HepG2 (cell line): ENCODE results near the gene SLC12A5. TPM values are rescaled to one million over a fixed set of nuclear protein-coding genes. Genes with fewer than 3 reads are reported as not detected.

Experiments
- ARNT ChIP-seq: fragments of 450-650 bp; IDR thresholded peaks from 2 replicates; pipeline ENCODE4 v1.6.1; 2017
- BCL6 ChIP-seq: IDR thresholded peaks from 2 replicates; pipeline ENCODE4 v1.6.1; 2016; ENCODE audit warnings: missing genetic modification reagents, missing compliant biosample characterization
- FOXA3 ChIP-seq: IDR thresholded peaks from 2 replicates; pipeline ENCODE4 v1.6.1; 2016; ENCODE audit warnings: missing genetic modification reagents, missing compliant biosample characterization
- HNRNPK ChIP-seq: fragments of 200-400 bp; formaldehyde crosslinking; IDR thresholded peaks from 2 replicates; pipeline ENCODE4 v1.6.1; 2018; ENCODE audit warnings: low read length, low read depth, moderate library complexity, mild to moderate bottlenecking; ENCODE audit not compliant: poor library complexity, severe bottlenecking
- KDM6A ChIP-seq: IDR thresholded peaks from 2 replicates; pipeline ENCODE4 v1.6.1; 2016; ENCODE audit warnings: low read depth
- MZF1 ChIP-seq: sonication (generic); formaldehyde crosslinking; IDR thresholded peaks from 2 replicates; pipeline ENCODE4 v1.8.1; 2023; ENCODE audit warnings: mild to moderate bottlenecking, missing genetic modification reagents, borderline replicate concordance
- RFX5 ChIP-seq: IDR thresholded peaks from 2 replicates; pipeline ENCODE4 v1.6.1; 2011; ENCODE audit warnings: low read depth, low read length, improper control_type of control experiment
- SIN3B ChIP-seq: fragments of 150-350 bp; IDR thresholded peaks from 2 replicates; pipeline ENCODE4 v1.6.1; 2014; ENCODE audit warnings: low read length
- SP4 ChIP-seq: sonication (generic); formaldehyde crosslinking; IDR thresholded peaks from 2 replicates; pipeline ENCODE4 v1.8.1; 2023; ENCODE audit warnings: mild to moderate bottlenecking, missing genetic modification reagents
- ZFP62 ChIP-seq: sonication (generic); formaldehyde crosslinking; IDR thresholded peaks from 2 replicates; pipeline ENCODE4 v1.4.0; 2020; ENCODE audit warnings: missing genetic modification reagents
- ZNF331 ChIP-seq: sonication (generic); formaldehyde crosslinking; IDR thresholded peaks from 2 replicates; pipeline ENCODE4 v1.4.0; 2020; ENCODE audit warnings: missing genetic modification reagents
- ZNF350 ChIP-seq: sonication (generic); formaldehyde crosslinking; IDR thresholded peaks from 2 replicates; pipeline ENCODE4 v1.4.0; 2020; ENCODE audit warnings: mild to moderate bottlenecking, low read depth, missing genetic modification reagents, borderline replicate concordance
- ZNF451 ChIP-seq: sonication (generic); formaldehyde crosslinking; IDR thresholded peaks from 2 replicates; pipeline ENCODE4 v1.5.0; 2020; ENCODE audit warnings: mild to moderate bottlenecking, missing genetic modification reagents
- ZNF550 ChIP-seq: sonication (generic); formaldehyde crosslinking; IDR thresholded peaks from 2 replicates; pipeline ENCODE4 v1.4.0; 2020; ENCODE audit warnings: mild to moderate bottlenecking, missing genetic modification reagents, borderline replicate concordance
- ZNF7 ChIP-seq: IDR thresholded peaks from 2 replicates; pipeline ENCODE4 v1.6.1; 2016; ENCODE audit warnings: missing biosample characterization, missing genetic modification reagents
- ZSCAN20 ChIP-seq: sonication (generic); formaldehyde crosslinking; IDR thresholded peaks from 2 replicates; pipeline ENCODE4 v1.4.0; 2020; ENCODE audit warnings: missing genetic modification reagents, mild to moderate bottlenecking, borderline replicate concordance
- ZSCAN29 ChIP-seq: sonication (generic); formaldehyde crosslinking; conservative IDR thresholded peaks from 2 replicates; pipeline ENCODE4 v1.4.0; 2020; ENCODE audit warnings: mild to moderate bottlenecking, missing genetic modification reagents
- polyA plus RNA-seq, 8 experiments: library from polyadenylated mRNA; depleted of rRNA in 3 of 8; stranded (reverse) in 7 of 8; unstranded in 1 of 8; fragments of >200 nt; fragmentation: Illumina TruSeq in 4 of 8; extraction: Trizol in 4 of 8; gene quantifications; 2 replicates each; pipeline versions ENCODE4 v1.2.1 to v1.2.3, GENCODE V29; 2011 to 2016; ENCODE audit warnings: low read depth in 4 of 8, missing spikeins in 1 of 8, mixed read lengths in 1 of 8; ENCODE audit not compliant: insufficient read depth in 1 of 8
- total RNA-seq, 5 experiments: library from RNA; depleted of rRNA; stranded (reverse); fragments of >200 nt; fragmentation: Illumina TruSeq; extraction: Trizol; gene quantifications; 2 replicates each; pipeline ENCODE4 v1.2.3, GENCODE V29; 2016; ENCODE audit warnings: low read depth in 1 of 5
- TF ChIP-seq, protein P1 (sequence below): sonication (generic); formaldehyde crosslinking; IDR thresholded peaks from 2 replicates; pipeline ENCODE4 v1.9.0; 2022; ENCODE audit warnings: missing genetic modification reagents, mild to moderate bottlenecking, borderline replicate concordance
- TF ChIP-seq, protein P2 (sequence below): sonication (generic); formaldehyde crosslinking; IDR thresholded peaks from 2 replicates; pipeline ENCODE4 v1.5.0; 2020; ENCODE audit warnings: missing genetic modification reagents
- TF ChIP-seq, protein P3 (sequence below): sonication (generic); formaldehyde crosslinking; IDR thresholded peaks from 2 replicates; pipeline ENCODE4 v1.4.0; 2020; ENCODE audit warnings: missing genetic modification reagents
- TF ChIP-seq, protein P4 (sequence below): sonication (generic); formaldehyde crosslinking; IDR thresholded peaks from 2 replicates; pipeline ENCODE4 v1.4.0; 2020; ENCODE audit warnings: missing genetic modification reagents; ENCODE audit errors: not compliant biosample characterization
- TF ChIP-seq, protein P5 (sequence below): sonication (generic); formaldehyde crosslinking; IDR thresholded peaks from 2 replicates; pipeline ENCODE4 v1.5.1; 2020; ENCODE audit warnings: missing genetic modification reagents, mild to moderate bottlenecking, borderline replicate concordance

The SLC12A5 gene
- total and polyA plus RNA-seq, 2 of the 13 experiments (the other 11 are each of a cell fraction or from before 2014, with no cell fraction given) = 4.3 to 5.4 TPM

DNA sequence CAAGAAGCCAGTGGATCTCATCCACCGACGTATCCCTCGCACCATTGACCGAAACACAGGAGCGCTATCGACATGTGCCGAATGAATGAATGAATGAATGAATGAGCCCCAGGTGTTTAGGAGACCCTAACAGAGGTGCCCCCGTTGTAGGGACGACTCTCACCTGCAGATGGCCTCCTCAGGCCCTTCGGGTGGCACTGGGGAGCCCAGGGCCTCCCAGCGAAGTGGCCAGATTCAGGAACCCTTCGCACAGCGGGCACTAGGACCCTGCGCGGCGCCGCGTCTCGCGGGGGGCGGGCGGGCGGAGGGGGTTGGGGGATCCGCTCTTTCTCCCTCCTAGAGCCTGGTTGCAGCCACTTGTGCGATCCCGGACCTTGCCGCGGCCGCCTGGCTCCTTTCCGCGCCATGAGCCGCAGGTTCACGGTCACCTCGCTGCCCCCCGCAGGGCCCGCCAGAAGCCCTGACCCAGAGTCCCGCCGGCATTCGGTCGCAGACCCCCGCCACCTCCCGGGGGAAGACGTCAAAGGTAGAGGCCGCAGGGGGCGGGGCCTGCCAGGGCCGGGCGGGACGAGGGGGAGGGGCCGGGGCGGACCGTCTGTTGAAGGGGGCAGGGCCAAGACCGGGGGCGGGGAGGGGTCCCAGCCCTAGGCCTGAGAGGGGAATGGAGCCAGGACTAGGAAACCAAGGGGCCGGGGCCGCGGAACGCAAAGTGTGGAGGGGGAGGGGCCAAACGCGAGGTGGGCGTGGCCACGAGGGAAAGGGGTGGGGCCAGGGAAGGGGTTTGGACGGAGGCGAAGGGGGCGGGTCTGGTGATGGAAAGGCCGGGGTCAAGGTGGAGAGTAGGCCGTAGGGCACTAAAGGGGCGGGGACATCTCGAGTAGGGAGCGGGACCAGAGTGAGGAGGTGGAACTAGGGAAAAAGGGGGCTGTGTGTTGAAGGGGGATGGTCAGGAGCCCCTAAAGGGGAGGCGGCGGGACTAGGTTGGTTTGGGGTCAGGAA is 7.4 kb upstream of the SLC12A5 start (continued):
- TF ChIP-seq, protein P1, sequence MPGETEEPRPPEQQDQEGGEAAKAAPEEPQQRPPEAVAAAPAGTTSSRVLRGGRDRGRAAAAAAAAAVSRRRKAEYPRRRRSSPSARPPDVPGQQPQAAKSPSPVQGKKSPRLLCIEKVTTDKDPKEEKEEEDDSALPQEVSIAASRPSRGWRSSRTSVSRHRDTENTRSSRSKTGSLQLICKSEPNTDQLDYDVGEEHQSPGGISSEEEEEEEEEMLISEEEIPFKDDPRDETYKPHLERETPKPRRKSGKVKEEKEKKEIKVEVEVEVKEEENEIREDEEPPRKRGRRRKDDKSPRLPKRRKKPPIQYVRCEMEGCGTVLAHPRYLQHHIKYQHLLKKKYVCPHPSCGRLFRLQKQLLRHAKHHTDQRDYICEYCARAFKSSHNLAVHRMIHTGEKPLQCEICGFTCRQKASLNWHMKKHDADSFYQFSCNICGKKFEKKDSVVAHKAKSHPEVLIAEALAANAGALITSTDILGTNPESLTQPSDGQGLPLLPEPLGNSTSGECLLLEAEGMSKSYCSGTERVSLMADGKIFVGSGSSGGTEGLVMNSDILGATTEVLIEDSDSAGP (CRISPR knock-in tag) = peak; percentile 70; the same call in 1 of the 2 replicates
- TF ChIP-seq SP4 (peak; percentile 58; the same call in 1 of the 2 replicates), HNRNPK (peak; percentile 19), KDM6A (CRISPR knock-in tag) (no peak), ZNF451 (no peak), ZNF550 (CRISPR knock-in tag) (no peak), SIN3B (no peak), ZSCAN29 (CRISPR knock-in tag) (no peak), ZNF350 (CRISPR knock-in tag) (no peak), BCL6 (CRISPR knock-in tag) (no peak), FOXA3 (CRISPR knock-in tag) (no peak), ZSCAN20 (CRISPR knock-in tag) (no peak), MZF1 (no peak), ARNT (no peak), ZNF7 (CRISPR knock-in tag) (no peak), RFX5 (no peak), ZNF331 (no peak), ZFP62 (CRISPR knock-in tag) (no peak)
- TF ChIP-seq, protein P2, sequence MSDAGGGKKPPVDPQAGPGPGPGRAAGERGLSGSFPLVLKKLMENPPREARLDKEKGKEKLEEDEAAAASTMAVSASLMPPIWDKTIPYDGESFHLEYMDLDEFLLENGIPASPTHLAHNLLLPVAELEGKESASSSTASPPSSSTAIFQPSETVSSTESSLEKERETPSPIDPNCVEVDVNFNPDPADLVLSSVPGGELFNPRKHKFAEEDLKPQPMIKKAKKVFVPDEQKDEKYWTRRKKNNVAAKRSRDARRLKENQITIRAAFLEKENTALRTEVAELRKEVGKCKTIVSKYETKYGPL = no peak
- TF ChIP-seq, protein P3, sequence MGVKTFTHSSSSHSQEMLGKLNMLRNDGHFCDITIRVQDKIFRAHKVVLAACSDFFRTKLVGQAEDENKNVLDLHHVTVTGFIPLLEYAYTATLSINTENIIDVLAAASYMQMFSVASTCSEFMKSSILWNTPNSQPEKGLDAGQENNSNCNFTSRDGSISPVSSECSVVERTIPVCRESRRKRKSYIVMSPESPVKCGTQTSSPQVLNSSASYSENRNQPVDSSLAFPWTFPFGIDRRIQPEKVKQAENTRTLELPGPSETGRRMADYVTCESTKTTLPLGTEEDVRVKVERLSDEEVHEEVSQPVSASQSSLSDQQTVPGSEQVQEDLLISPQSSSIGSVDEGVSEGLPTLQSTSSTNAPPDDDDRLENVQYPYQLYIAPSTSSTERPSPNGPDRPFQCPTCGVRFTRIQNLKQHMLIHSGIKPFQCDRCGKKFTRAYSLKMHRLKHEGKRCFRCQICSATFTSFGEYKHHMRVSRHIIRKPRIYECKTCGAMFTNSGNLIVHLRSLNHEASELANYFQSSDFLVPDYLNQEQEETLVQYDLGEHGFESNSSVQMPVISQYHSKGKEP (CRISPR knock-in tag) = no peak
- TF ChIP-seq, protein P4, sequence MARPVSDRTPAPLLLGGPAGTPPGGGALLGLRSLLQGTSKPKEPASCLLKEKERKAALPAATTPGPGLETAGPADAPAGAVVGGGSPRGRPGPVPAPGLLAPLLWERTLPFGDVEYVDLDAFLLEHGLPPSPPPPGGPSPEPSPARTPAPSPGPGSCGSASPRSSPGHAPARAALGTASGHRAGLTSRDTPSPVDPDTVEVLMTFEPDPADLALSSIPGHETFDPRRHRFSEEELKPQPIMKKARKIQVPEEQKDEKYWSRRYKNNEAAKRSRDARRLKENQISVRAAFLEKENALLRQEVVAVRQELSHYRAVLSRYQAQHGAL (CRISPR knock-in tag) = no peak
- TF ChIP-seq, protein P5, sequence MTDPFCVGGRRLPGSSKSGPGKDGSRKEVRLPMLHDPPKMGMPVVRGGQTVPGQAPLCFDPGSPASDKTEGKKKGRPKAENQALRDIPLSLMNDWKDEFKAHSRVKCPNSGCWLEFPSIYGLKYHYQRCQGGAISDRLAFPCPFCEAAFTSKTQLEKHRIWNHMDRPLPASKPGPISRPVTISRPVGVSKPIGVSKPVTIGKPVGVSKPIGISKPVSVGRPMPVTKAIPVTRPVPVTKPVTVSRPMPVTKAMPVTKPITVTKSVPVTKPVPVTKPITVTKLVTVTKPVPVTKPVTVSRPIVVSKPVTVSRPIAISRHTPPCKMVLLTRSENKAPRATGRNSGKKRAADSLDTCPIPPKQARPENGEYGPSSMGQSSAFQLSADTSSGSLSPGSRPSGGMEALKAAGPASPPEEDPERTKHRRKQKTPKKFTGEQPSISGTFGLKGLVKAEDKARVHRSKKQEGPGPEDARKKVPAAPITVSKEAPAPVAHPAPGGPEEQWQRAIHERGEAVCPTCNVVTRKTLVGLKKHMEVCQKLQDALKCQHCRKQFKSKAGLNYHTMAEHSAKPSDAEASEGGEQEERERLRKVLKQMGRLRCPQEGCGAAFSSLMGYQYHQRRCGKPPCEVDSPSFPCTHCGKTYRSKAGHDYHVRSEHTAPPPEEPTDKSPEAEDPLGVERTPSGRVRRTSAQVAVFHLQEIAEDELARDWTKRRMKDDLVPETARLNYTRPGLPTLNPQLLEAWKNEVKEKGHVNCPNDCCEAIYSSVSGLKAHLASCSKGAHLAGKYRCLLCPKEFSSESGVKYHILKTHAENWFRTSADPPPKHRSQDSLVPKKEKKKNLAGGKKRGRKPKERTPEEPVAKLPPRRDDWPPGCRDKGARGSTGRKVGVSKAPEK (CRISPR knock-in tag) = no peak
